22Rv1 (cell line): ENCODE results near the gene SLC25A26.

ENCODE experiments used
- H3K27ac ChIP-seq: fragments of 450-650 bp; 2 replicates; pipeline ENCODE4 v1.5.1; 2017
- CTCF ChIP-seq: fragments of 450-650 bp; IDR thresholded peaks from 2 replicates; pipeline ENCODE4 v1.5.1; 2017; ENCODE audit warnings: mild to moderate bottlenecking
- ZFX ChIP-seq: fragments of 450-650 bp; IDR thresholded peaks from 2 replicates; pipeline ENCODE4 v1.6.1; 2017; ENCODE audit warnings: antibody characterized with exemption, borderline replicate concordance

Gene SLC25A26

GRCh38 chr3:66220602-66221377 is at the start of gene SLC25A26:
SLC25A26 (plus strand) TSS chr3:66221001; CDS start chr3:66221095, 94 bp downstream.
- TF ChIP-seq ZFX (no peak), CTCF (no peak)
- peak within 1 kb of the TSS; percentile 72 for H3K27ac ChIP-seq

- TF ChIP-seq CTCF: no peak
- no peak for TF ChIP-seq ZFX
Observed at GRCh38 chr3:66172394-66172793, 48.4 kb upstream of the SLC25A26 start.

GRCh38 chr3:66177026-66177425 is 43.8 kb upstream of the SLC25A26 start:
- H3K27ac ChIP-seq: no peak overlapping the region
- no peak for TF ChIP-seq ZFX
- no peak for TF ChIP-seq CTCF

More at GRCh38 chr3:66172394-66172793, 48.4 kb upstream of the SLC25A26 start:
- no peak overlapping the region for H3K27ac ChIP-seq

GRCh38 chr3:66178206-66178605 is 42.6 kb upstream of the SLC25A26 start:
- no peak overlapping the region for H3K27ac ChIP-seq
- TF ChIP-seq ZFX (no peak), CTCF (no peak)

- TF ChIP-seq CTCF (no peak), ZFX (no peak)
- H3K27ac ChIP-seq: no peak overlapping the region
Observed at GRCh38 chr3:66179793-66180192, 41.0 kb upstream of the SLC25A26 start.

GRCh38 chr3:66181764-66182163 is 39.0 kb upstream of the SLC25A26 start:
- H3K27ac ChIP-seq: no peak overlapping the region
- TF ChIP-seq CTCF (no peak), ZFX (no peak)

GRCh38 chr3:66182246-66182645 is 38.6 kb upstream of the SLC25A26 start:
- no peak overlapping the region for H3K27ac ChIP-seq
- TF ChIP-seq ZFX: no peak
- no peak for TF ChIP-seq CTCF
